MM.1S (cell line): ENCODE results near the gene BPTF.
"Not testable (repeated sequence)": the region's sequence is repeated elsewhere in the genome, so short reads cannot be mapped to it uniquely, and the experiment has no call there.

Source experiments
- DNase-seq: peaks from one replicate; pipeline ENCODE4 v3.0.0-alpha.2; 2015
- H2AFZ ChIP-seq: fragments of 300-600 bp; sonication (generic); 2 replicates; pipeline ENCODE4 v1.6.0; 2016; ENCODE audit warnings: antibody characterized with exemption, low read length
- H3F3A ChIP-seq: fragments of 300-600 bp; sonication (generic); 2 replicates; pipeline ENCODE4 v1.6.1; 2016; ENCODE audit warnings: mild to moderate bottlenecking, antibody characterized with exemption, low read length, moderate library complexity, mixed read lengths; ENCODE audit not compliant: insufficient read depth
- H3K27ac ChIP-seq: fragments of 300-600 bp; sonication (generic); 2 replicates; pipeline ENCODE4 v1.5.1; 2016; ENCODE audit warnings: mild to moderate bottlenecking, low read length
- H3K27me3 ChIP-seq: fragments of 300-600 bp; sonication (generic); replicated peaks from 2 replicates; pipeline ENCODE4 v1.6.0; 2016; ENCODE audit warnings: low read length; ENCODE audit not compliant: insufficient read depth
- H3K36me3 ChIP-seq: fragments of 300-600 bp; sonication (generic); replicated peaks from 2 replicates; pipeline ENCODE4 v1.6.1; 2016; ENCODE audit warnings: mild to moderate bottlenecking, low read length, mixed read lengths; ENCODE audit not compliant: insufficient read depth
- H3K4me1 ChIP-seq: fragments of 300-600 bp; sonication (generic); 2 replicates; pipeline ENCODE4 v1.6.1; 2016; ENCODE audit warnings: low read length, mixed read lengths
- H3K4me2 ChIP-seq: fragments of 300-600 bp; sonication (generic); 2 replicates; pipeline ENCODE4 v1.6.0; 2016; ENCODE audit warnings: low read depth, low read length
- H3K4me3 ChIP-seq: fragments of 300-600 bp; sonication (generic); 2 replicates; pipeline ENCODE4 v1.5.1; 2016; ENCODE audit warnings: low read length, mixed read lengths
- H3K79me2 ChIP-seq: fragments of 300-600 bp; sonication (generic); 2 replicates; pipeline ENCODE4 v1.6.1; 2016; ENCODE audit warnings: mixed run types, low read length, mixed read lengths
- H3K9ac ChIP-seq: fragments of 300-600 bp; sonication (generic); 2 replicates; pipeline ENCODE4 v1.6.1; 2016; ENCODE audit warnings: low read length, mixed read lengths
- H3K9me2 ChIP-seq: fragments of 300-600 bp; sonication (generic); replicated peaks from 2 replicates; pipeline ENCODE4 v1.6.1; 2016; ENCODE audit warnings: mild to moderate bottlenecking, low read length, mixed read lengths; ENCODE audit not compliant: insufficient read depth
- H3K9me3 ChIP-seq: fragments of 300-600 bp; sonication (generic); replicated peaks from 2 replicates; pipeline ENCODE4 v1.6.1; 2016; ENCODE audit warnings: mild to moderate bottlenecking, low read length, mixed read lengths; ENCODE audit not compliant: insufficient read depth
- H4K20me1 ChIP-seq: fragments of 300-600 bp; sonication (generic); 2 replicates; pipeline ENCODE4 v1.6.1; 2016; ENCODE audit warnings: mild to moderate bottlenecking, low read length, moderate library complexity, mixed read lengths; ENCODE audit not compliant: insufficient read depth
- EZH2 ChIP-seq: fragments of 300-600 bp; sonication (generic); optimal IDR thresholded peaks from 2 replicates; pipeline ENCODE3; 2017; ENCODE audit warnings: low read depth, mild to moderate bottlenecking, antibody characterized with exemption, low read length, mixed read lengths
- EZH2phosphoT487 ChIP-seq: fragments of 300-600 bp; sonication (generic); IDR thresholded peaks from 2 replicates; pipeline ENCODE4 v1.6.1; 2018; ENCODE audit warnings: antibody characterized with exemption, low read length
- TF ChIP-seq, protein P1 (sequence below): fragments of 300-600 bp; sonication (generic); IDR thresholded peaks from 2 replicates; pipeline ENCODE4 v1.5.1; 2016; ENCODE audit warnings: antibody characterized with exemption, low read length, mixed read lengths

BPTF gene

DNA sequence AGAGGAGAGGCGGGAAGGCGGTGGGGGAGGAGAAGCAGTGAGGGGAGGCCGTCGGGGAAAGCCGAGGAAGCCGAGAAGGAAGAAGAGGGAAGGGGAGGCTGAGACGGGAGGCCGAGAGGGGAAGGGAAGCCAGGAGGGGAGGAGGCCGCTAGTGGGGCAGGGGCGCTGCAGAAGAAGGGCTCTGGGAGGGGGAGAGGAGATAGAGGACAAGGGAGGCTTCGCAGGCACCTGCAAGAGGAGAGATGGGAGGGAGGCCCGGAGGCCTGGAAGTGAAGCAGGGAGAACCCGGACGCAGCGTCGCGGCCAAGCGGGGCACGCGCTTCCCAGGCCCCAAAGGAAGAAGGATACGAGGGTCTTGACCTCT is 168.7 kb downstream of the BPTF start:
- Histone ChIP-seq H3K36me3 (no peaks in the 10 kb centered on the region), H3K4me3 (peak overlapping the region; percentile 74), H3K27me3 (peaks cover 21% of the 10 kb centered on the region), H3K27ac (peak overlapping the region; percentile 50; the same call in 1 of the 2 replicates), H3K9me3 (no peaks in the 10 kb centered on the region), H4K20me1 (no peaks in the 10 kb centered on the region), H3K9ac (peak overlapping the region; percentile 70), H2AFZ (peak overlapping the region; percentile 87), H3K9me2 (no peaks in the 10 kb centered on the region), H3F3A (peaks cover 13% of the 10 kb centered on the region), H3K4me2 (peak overlapping the region; percentile 40), H3K79me2 (no peaks in the 10 kb centered on the region), H3K4me1 (no peaks in the 10 kb centered on the region)
- TF ChIP-seq EZH2 (no peak), EZH2phosphoT487 (no peak)
- TF ChIP-seq, protein P1, sequence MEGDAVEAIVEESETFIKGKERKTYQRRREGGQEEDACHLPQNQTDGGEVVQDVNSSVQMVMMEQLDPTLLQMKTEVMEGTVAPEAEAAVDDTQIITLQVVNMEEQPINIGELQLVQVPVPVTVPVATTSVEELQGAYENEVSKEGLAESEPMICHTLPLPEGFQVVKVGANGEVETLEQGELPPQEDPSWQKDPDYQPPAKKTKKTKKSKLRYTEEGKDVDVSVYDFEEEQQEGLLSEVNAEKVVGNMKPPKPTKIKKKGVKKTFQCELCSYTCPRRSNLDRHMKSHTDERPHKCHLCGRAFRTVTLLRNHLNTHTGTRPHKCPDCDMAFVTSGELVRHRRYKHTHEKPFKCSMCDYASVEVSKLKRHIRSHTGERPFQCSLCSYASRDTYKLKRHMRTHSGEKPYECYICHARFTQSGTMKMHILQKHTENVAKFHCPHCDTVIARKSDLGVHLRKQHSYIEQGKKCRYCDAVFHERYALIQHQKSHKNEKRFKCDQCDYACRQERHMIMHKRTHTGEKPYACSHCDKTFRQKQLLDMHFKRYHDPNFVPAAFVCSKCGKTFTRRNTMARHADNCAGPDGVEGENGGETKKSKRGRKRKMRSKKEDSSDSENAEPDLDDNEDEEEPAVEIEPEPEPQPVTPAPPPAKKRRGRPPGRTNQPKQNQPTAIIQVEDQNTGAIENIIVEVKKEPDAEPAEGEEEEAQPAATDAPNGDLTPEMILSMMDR = no peak
- no peak for DNase-seq

DNA sequence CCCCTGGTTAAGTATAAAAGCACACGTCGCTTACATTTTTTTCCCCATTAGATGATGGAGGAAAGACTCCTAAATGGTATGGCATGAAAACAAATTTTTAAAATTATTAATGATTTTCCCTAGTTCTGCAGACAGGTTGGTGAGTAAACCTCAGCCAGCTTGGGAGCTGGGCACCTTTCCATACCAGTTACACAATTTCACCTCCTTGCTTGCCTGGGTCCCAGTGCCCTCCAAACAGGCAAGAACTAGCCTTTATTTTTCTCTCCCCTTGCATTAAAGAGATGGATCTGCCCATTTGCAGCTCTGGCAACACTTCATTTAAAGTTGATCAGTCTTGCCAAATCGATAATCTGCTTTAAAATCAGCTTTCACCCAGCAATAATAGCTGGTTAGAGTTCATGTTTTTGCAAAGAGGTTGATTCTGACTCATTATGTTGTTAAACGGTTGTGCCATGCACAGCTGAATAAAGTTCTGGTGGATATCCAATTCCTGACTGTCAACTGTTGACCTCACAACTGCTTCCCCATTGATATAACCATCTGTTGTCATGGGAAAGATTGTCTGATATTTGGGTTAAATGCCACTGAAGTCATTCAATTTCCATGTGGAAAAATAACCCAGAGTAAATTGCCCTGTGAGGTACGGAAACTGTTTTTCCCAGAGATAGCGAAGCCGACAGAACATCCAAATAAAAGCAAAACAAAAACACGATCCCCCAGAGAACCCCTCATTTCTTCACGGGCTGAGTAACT is 169.7 kb downstream of the BPTF start:
- H3K4me3 ChIP-seq = peak overlapping the region; percentile 55

DNA sequence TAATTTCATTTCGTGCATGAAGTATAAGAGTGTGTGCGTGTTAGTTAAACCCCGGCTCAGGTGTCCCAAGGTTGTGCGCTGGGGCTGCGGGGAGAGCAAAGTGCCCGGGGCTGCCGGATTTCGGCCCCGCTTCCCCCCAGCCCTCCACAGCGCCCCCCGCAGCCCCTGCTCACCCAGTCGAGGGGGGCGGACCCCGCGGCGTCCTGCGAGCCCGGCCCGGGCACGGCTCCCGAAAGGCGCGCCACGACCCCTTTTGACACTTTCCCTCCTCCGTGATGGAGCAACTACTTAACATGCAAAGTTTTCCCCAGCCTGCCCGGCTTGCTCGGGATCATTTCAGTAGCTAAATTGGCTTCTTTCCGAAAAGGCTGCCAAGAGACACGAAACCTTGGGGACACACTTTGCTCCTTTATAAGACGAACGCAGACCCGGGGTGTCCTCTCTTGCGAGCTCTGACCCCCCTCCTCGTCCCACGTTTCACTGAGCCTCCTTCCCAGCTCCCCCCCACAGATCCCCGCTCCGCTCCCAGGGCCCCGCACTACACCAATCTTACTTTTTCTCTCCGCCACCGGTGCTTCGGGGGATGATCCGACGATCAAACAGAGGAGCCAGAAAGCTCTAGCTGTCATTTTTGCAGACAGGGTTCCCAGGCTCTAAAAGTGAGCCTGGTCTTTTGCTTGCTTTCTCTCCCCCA is 170.4 kb downstream of the BPTF start:
- Histone ChIP-seq H3K9ac (peak overlapping the region; percentile 27; the same call in 1 of the 2 replicates), H3K4me1 (no peaks in the 10 kb centered on the region), H3K27ac (no peak overlapping the region), H3K79me2 (no peaks in the 10 kb centered on the region), H4K20me1 (no peaks in the 10 kb centered on the region), H3K27me3 (peaks cover 21% of the 10 kb centered on the region), H3K9me3 (no peaks in the 10 kb centered on the region), H3K4me2 (peak overlapping the region; percentile 76), H3F3A (peaks cover 13% of the 10 kb centered on the region), H3K4me3 (peak overlapping the region; percentile 55), H3K36me3 (no peaks in the 10 kb centered on the region), H3K9me2 (no peaks in the 10 kb centered on the region), H2AFZ (peak overlapping the region; percentile 55)
- peak; percentile 10 for DNase-seq
- TF ChIP-seq EZH2 = no peak
- TF ChIP-seq, protein P1 = no peak
- no peak for TF ChIP-seq EZH2phosphoT487

More for the DNA sequence above, 169.7 kb downstream of the BPTF start:
- no peak for DNase-seq
- no peak overlapping the region for H3K27ac ChIP-seq
- no peaks in the 10 kb centered on the region for H4K20me1 ChIP-seq
- H3K4me2 ChIP-seq = peak overlapping the region; percentile 76
- no peaks in the 10 kb centered on the region for H3K36me3 ChIP-seq
- peaks cover 21% of the 10 kb centered on the region for H3K27me3 ChIP-seq
- no peak for TF ChIP-seq EZH2
- TF ChIP-seq, protein P1 = no peak
- TF ChIP-seq EZH2phosphoT487 = no peak
- H2AFZ ChIP-seq = peak overlapping the region; percentile 55
- no peaks in the 10 kb centered on the region for H3K9me3 ChIP-seq
- H3K79me2 ChIP-seq = no peaks in the 10 kb centered on the region
- H3K4me1 ChIP-seq = no peaks in the 10 kb centered on the region
- no peaks in the 10 kb centered on the region for H3K9me2 ChIP-seq
- H3K9ac ChIP-seq = peak overlapping the region; percentile 27; the same call in 1 of the 2 replicates
- peaks cover 13% of the 10 kb centered on the region for H3F3A ChIP-seq

DNA sequence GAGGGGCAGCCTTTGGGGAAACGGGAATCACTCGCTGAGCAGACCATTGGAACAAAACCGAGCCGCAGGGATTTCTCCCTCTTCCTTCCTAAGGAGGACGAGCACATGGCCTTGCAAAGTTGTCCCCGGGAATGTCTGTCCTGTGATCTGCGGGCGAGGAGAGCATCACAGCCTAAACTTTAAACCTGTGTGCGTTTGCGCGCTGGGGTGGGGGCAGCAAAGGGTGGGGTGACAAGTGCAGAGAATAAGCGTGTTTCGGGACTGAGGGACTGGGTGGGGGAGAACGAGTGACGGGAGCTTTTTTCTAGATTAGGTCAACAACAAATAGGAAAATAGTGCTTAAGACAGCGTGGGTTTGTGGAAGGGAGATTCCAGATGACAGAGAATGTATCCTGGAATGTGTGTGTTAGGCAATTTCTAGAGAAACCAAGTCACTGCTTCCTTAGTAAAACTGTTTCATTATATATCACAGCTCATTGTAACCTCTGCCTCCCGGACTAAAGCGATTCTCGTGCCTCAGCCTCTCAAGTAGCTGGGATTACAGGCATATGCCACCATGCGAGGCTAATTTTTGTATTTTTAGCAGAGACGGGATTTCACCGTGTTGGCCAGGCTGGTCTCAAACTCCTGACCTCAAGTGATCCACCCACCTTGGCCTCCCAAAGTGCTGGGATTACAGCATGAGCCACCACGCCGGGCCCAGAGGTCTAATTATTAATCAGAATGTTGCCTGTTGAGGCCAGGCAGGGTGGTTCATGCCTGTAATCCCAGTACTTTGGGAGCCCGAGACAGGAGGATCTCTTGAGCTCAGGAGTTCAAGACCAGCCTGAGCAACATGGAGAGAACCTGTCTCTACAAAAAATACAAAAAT is 171.2 kb downstream of the BPTF start, which contains the start of gene C17orf58:
Gene C17orf58, minus strand, starts transcription at position 169 of the 871 bp plus-strand sequence. CDS start 271 bp downstream, outside the sequence.
- H3K36me3 ChIP-seq, H4K20me1 ChIP-seq, H3K9me2 ChIP-seq, H3K79me2 ChIP-seq, H3K4me1 ChIP-seq, H3K9me3 ChIP-seq, H3K27ac ChIP-seq, DNase-seq: not testable (repeated sequence)
- peaks cover 13% of the 10 kb centered on the region for H3F3A ChIP-seq
- H3K27me3 ChIP-seq = peaks cover 21% of the 10 kb centered on the region
- H2AFZ ChIP-seq = peak within 1 kb of the TSS; percentile 55
- H3K4me3 ChIP-seq = peak within 1 kb of the TSS; percentile 55
- peak within 1 kb of the TSS; percentile 27; the same call in 1 of the 2 replicates for H3K9ac ChIP-seq
- H3K4me2 ChIP-seq = peak within 1 kb of the TSS; percentile 76
